ENCODE data around the gene CASP14. TPM values are rescaled to one million over a fixed set of nuclear protein-coding genes. Genes with fewer than 3 reads are reported as not detected.
"Not testable (repeated sequence)": the region's sequence is repeated elsewhere in the genome, so short reads cannot be mapped to it uniquely, and the experiment has no call there.

The CASP14 gene
- total RNA-seq, 1 experiment from 2014 or later = not detected

DNA sequence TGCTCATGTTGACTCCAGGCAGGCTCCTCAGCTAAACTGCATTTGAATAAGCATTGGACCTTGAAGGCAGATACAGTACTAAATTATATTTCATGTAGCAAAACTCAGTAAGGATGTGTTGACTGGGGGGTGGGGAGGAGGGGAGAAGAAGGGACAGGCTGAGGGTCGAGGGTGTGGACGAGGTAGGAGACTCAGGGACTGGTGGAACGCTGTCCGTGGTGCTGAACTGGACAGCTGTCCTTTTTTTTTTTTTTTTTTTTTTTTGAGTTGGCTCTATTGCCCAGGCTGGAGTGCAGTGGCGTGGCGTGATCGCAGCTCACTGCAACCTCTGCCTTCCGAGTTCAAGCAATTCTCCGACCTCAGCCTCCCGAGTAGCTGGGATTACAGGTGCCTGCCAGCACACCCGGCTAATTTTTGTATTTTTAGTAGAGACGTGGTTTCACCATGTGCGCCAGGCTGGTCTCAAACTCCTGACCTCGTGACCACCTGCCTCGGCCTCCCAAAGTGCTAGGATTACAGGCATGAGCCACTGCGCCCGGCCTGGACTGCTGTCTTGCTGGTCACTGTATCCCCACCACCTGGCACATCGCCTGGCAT lies 33.2 kb upstream of the CASP14 start:
- no peak overlapping the region for H3K4me3 Mint-ChIP-seq (ENCODE audit: low read depth, unreplicated experiment)
- no peaks in the 10 kb centered on the region for H3K36me3 Mint-ChIP-seq (ENCODE audit: insufficient read depth, unreplicated experiment)
- no peak overlapping the region for H3K27ac Mint-ChIP-seq (ENCODE audit: unreplicated experiment)
- H3K9me3 Mint-ChIP-seq (ENCODE audit: low read depth, unreplicated experiment) = no peaks in the 10 kb centered on the region
- TF ChIP-seq, protein P1, sequence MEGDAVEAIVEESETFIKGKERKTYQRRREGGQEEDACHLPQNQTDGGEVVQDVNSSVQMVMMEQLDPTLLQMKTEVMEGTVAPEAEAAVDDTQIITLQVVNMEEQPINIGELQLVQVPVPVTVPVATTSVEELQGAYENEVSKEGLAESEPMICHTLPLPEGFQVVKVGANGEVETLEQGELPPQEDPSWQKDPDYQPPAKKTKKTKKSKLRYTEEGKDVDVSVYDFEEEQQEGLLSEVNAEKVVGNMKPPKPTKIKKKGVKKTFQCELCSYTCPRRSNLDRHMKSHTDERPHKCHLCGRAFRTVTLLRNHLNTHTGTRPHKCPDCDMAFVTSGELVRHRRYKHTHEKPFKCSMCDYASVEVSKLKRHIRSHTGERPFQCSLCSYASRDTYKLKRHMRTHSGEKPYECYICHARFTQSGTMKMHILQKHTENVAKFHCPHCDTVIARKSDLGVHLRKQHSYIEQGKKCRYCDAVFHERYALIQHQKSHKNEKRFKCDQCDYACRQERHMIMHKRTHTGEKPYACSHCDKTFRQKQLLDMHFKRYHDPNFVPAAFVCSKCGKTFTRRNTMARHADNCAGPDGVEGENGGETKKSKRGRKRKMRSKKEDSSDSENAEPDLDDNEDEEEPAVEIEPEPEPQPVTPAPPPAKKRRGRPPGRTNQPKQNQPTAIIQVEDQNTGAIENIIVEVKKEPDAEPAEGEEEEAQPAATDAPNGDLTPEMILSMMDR (IDR thresholded peaks at IDR 0.05; ENCODE audit: unreplicated experiment) = no peak
- BruUV-seq (replicated peaks) = no TSS peak
- CTCF ChIA-PET = no interaction called here
- intact Hi-C loops (cut with micrococcal nuclease; ENCODE audit: unreplicated experiment) = no loop called here
- no peaks in the 10 kb centered on the region for H3K4me1 Mint-ChIP-seq (ENCODE audit: low read depth, unreplicated experiment)
- DNase-seq = peak; percentile 17
- peaks cover 42% of the 10 kb centered on the region for H3K27me3 Mint-ChIP-seq (ENCODE audit: unreplicated experiment)

DNA sequence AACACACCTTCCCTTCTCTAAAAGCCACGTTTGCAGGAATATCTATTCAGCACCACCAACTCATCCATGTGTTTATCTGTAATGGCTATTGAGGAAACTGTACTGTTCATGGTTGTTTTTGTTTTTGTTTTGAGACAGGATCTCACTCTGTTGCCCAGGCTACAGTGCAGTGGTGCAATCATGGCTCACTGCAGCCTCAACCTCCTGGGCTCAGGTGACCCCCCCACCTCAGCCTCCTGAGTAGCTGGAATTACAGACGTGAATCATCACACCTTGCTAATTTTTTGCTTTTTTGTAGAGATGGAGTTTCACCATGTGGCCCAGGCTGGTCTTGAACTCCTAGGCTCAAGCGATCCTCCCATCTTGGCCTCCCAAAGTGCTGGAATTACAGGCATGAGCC lies 30.4 kb upstream of the CASP14 start:
- H3K27ac Mint-ChIP-seq (ENCODE audit: unreplicated experiment); intact Hi-C loops (cut with micrococcal nuclease; ENCODE audit: unreplicated experiment); H3K36me3 Mint-ChIP-seq (ENCODE audit: insufficient read depth, unreplicated experiment); H3K9me3 Mint-ChIP-seq (ENCODE audit: low read depth, unreplicated experiment); DNase-seq; BruUV-seq (replicated peaks); H3K4me3 Mint-ChIP-seq (ENCODE audit: low read depth, unreplicated experiment); CTCF ChIA-PET; H3K4me1 Mint-ChIP-seq (ENCODE audit: low read depth, unreplicated experiment): not testable (repeated sequence)
- H3K27me3 Mint-ChIP-seq (ENCODE audit: unreplicated experiment) = peaks cover 30% of the 10 kb centered on the region

- H3K9me3 Mint-ChIP-seq (ENCODE audit: low read depth, unreplicated experiment) = no peaks in the 10 kb centered on the region
These were observed 27.8 kb upstream of the CASP14 start for GRCh38 chr19:15021286-15022007.

DNA sequence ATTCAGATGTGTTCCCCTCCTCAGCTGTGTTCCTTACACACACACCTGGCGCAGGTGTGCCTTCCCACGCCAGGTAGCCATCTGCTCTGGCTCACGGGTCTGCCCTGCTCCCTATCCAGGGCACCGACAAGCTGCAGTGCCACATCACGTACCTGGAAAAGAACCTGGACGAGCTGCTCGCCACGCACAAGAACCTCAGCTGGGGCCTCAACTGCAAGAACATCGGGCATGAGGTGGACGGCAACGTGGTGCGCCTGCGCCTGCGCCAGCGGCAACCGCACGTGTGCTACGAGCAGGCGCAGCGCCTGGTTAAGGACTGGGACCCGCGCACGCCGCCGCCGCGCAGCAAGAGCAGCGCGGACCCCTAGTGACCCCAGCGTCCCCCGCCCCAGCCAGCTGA lies 26.5 kb upstream of the CASP14 start:
- H3K27me3 Mint-ChIP-seq (ENCODE audit: unreplicated experiment) = peaks cover 30% of the 10 kb centered on the region
- no peaks in the 10 kb centered on the region for H3K36me3 Mint-ChIP-seq (ENCODE audit: insufficient read depth, unreplicated experiment)
- H3K9me3 Mint-ChIP-seq (ENCODE audit: low read depth, unreplicated experiment) = no peaks in the 10 kb centered on the region
- H3K4me3 Mint-ChIP-seq (ENCODE audit: low read depth, unreplicated experiment) = no peak overlapping the region
- intact Hi-C loops (cut with micrococcal nuclease; ENCODE audit: unreplicated experiment) = no loop called here
- no peak for DNase-seq
- BruUV-seq (replicated peaks) = no TSS peak
- H3K27ac Mint-ChIP-seq (ENCODE audit: unreplicated experiment) = no peak overlapping the region
- CTCF ChIA-PET = no interaction called here
- H3K4me1 Mint-ChIP-seq (ENCODE audit: low read depth, unreplicated experiment) = no peaks in the 10 kb centered on the region
- TF ChIP-seq, protein P1 (IDR thresholded peaks at IDR 0.05; ENCODE audit: unreplicated experiment) = no peak

More at GRCh38 chr19:15021286-15022007, 27.8 kb upstream of the CASP14 start:
- intact Hi-C loops (cut with micrococcal nuclease; ENCODE audit: unreplicated experiment) = no loop called here
- Mint-ChIP-seq H3K27me3 (ENCODE audit: unreplicated experiment) (peaks cover 36% of the 10 kb centered on the region), H3K27ac (ENCODE audit: unreplicated experiment) (no peak overlapping the region), H3K4me3 (ENCODE audit: low read depth, unreplicated experiment) (no peak overlapping the region), H3K36me3 (ENCODE audit: insufficient read depth, unreplicated experiment) (no peaks in the 10 kb centered on the region), H3K4me1 (ENCODE audit: low read depth, unreplicated experiment) (no peaks in the 10 kb centered on the region)
- CTCF ChIA-PET = no interaction called here
- no peak for DNase-seq
- TF ChIP-seq, protein P1 (IDR thresholded peaks at IDR 0.05; ENCODE audit: unreplicated experiment) = no peak
- no TSS peak for BruUV-seq (replicated peaks)

DNA sequence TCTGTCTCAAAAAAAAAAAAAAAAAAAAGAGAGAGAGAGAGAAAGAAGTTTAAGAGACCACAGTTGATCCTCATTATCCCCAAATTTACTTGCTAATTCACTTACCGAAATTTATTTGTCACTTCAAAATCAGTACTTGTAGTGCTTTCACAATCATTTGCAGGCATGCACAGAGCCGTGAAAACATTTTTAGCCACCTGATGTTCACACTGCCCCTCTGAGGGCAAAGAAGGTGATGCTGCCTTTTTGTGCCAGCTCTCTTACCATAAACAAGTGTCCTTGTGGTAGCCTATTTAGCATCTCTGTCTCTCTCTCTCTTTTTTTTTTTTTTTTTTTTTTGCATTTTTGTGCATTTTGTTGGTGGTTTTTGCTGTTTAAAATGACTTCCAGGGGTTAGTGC lies 24.1 kb upstream of the CASP14 start:
- CTCF ChIA-PET = interaction anchor here (0.7 to 1.1 kb wide), 4 partner anchors 12 to 128 kb away, joined by 3 to 5 read pairs (median 4); no protein-coding TSS in a partner anchor
- TF ChIP-seq, protein P1 (IDR thresholded peaks at IDR 0.05; ENCODE audit: unreplicated experiment) = no peak
- peaks cover 34% of the 10 kb centered on the region for H3K27me3 Mint-ChIP-seq (ENCODE audit: unreplicated experiment)
- H3K4me1 Mint-ChIP-seq (ENCODE audit: low read depth, unreplicated experiment) = no peaks in the 10 kb centered on the region
- H3K27ac Mint-ChIP-seq (ENCODE audit: unreplicated experiment) = no peak overlapping the region
- no peaks in the 10 kb centered on the region for H3K9me3 Mint-ChIP-seq (ENCODE audit: low read depth, unreplicated experiment)
- no peaks in the 10 kb centered on the region for H3K36me3 Mint-ChIP-seq (ENCODE audit: insufficient read depth, unreplicated experiment)
- H3K4me3 Mint-ChIP-seq (ENCODE audit: low read depth, unreplicated experiment) = no peak overlapping the region
- BruUV-seq (replicated peaks) = no TSS peak
- peak; percentile 4 for DNase-seq
- intact Hi-C loops (cut with micrococcal nuclease; ENCODE audit: unreplicated experiment) = no loop called here

Measured in Calu3 (cell line).